HEK293T (cell line): ENCODE data around the gene IGF2BP1.

Experiments
- CTCF ChIA-PET: fragments of 350-600 bp; formaldehyde crosslinking; extraction: SDS; loops from one replicate; lab custom pipeline; 2021; ENCODE audit warnings: antibody characterized with exemption, inconsistent platforms; lab: Yijun Ruan, JAX
- POLR2A ChIA-PET: fragments of 350-600 bp; formaldehyde crosslinking; extraction: SDS; loops from one replicate; lab custom pipeline; 2020; ENCODE audit warnings: antibody characterized with exemption, inconsistent platforms; lab: Yijun Ruan, JAX
- DNase-seq: peaks from one replicate; pipeline ENCODE4 v3.0.0; 2012; ENCODE audit warnings: mixed read lengths; ENCODE audit errors: extremely low spot score
- ARNT ChIP-seq: fragments of 450-650 bp; IDR thresholded peaks from 2 replicates; pipeline ENCODE4 v1.6.1; 2017; ENCODE audit warnings: mild to moderate bottlenecking
- BHLHE40 ChIP-seq: fragments of 450-650 bp; IDR thresholded peaks from 2 replicates; pipeline ENCODE4 v1.6.1; 2016; ENCODE audit warnings: mild to moderate bottlenecking, moderate library complexity, borderline replicate concordance
- CTBP1 ChIP-seq: fragments of 450-650 bp; IDR thresholded peaks from 2 replicates; pipeline ENCODE4 v1.6.1; 2016; ENCODE audit warnings: borderline replicate concordance
- ELF4 ChIP-seq: fragments of 450-650 bp; IDR thresholded peaks from 2 replicates; pipeline ENCODE4 v1.6.1; 2017; ENCODE audit warnings: antibody characterized with exemption
- FOXA1 ChIP-seq: fragments of 450-650 bp; IDR thresholded peaks from 2 replicates; pipeline ENCODE4 v1.6.1; 2016; ENCODE audit warnings: mild to moderate bottlenecking
- FOXK2 ChIP-seq: fragments of 450-650 bp; IDR thresholded peaks from 2 replicates; pipeline ENCODE4 v1.6.1; 2016; ENCODE audit warnings: mild to moderate bottlenecking
- FOXM1 ChIP-seq: fragments of 450-650 bp; IDR thresholded peaks from 2 replicates; pipeline ENCODE4 v1.6.1; 2017; ENCODE audit warnings: mild to moderate bottlenecking, borderline replicate concordance
- HDGF ChIP-seq: fragments of 450-650 bp; IDR thresholded peaks from 2 replicates; pipeline ENCODE4 v1.6.1; 2017; ENCODE audit warnings: antibody characterized with exemption, borderline replicate concordance
- L3MBTL2 ChIP-seq: fragments of 450-650 bp; conservative IDR thresholded peaks from 2 replicates; pipeline ENCODE4 v1.6.1; 2016; ENCODE audit warnings: mild to moderate bottlenecking
- LEF1 ChIP-seq: fragments of 450-650 bp; IDR thresholded peaks from 2 replicates; pipeline ENCODE4 v1.6.1; 2017; ENCODE audit warnings: mild to moderate bottlenecking, borderline replicate concordance
- NFRKB ChIP-seq: fragments of 450-650 bp; IDR thresholded peaks from 2 replicates; pipeline ENCODE4 v1.6.1; 2016; ENCODE audit warnings: mild to moderate bottlenecking, moderate library complexity
- SP1 ChIP-seq: fragments of 450-650 bp; IDR thresholded peaks from 2 replicates; pipeline ENCODE4 v1.6.1; 2017
- SUZ12 ChIP-seq: fragments of 450-650 bp; IDR thresholded peaks from 2 replicates; pipeline ENCODE4 v1.6.1; 2016; ENCODE audit warnings: mild to moderate bottlenecking
- TARDBP ChIP-seq: fragments of 450-650 bp; IDR thresholded peaks from 2 replicates; pipeline ENCODE4 v1.6.1; 2016
- ZNF384 ChIP-seq: fragments of 450-650 bp; IDR thresholded peaks from 2 replicates; pipeline ENCODE4 v1.6.1; 2016
- TF ChIP-seq, protein P1 (sequence below): fragments of 450-650 bp; IDR thresholded peaks from 2 replicates; pipeline ENCODE4 v1.6.1; 2016

The IGF2BP1 gene

GRCh38 chr17:49055181-49055927 is 58.2 kb downstream of the IGF2BP1 start:
- TF ChIP-seq FOXM1 (no peak), HDGF (no peak), FOXK2 (no peak), ZNF384 (no peak), L3MBTL2 (no peak)
- CTCF ChIA-PET = interaction anchor here (0.6 kb wide), 2 partner anchors 193 to 247 kb away, joined by 4 to 5 read pairs; no protein-coding TSS in a partner anchor

GRCh38 chr17:49061524-49061943 is 64.3 kb downstream of the IGF2BP1 start:
- CTCF ChIA-PET = no interaction called here
- POLR2A ChIA-PET = no interaction called here
- no peak for TF ChIP-seq BHLHE40
- no peak for TF ChIP-seq ELF4
- no peak for TF ChIP-seq L3MBTL2
- no peak for TF ChIP-seq FOXM1
- TF ChIP-seq TARDBP = no peak
- TF ChIP-seq LEF1 = no peak
- TF ChIP-seq ZNF384 = no peak
- TF ChIP-seq FOXK2 = no peak
- no peak for TF ChIP-seq CTBP1
- DNase-seq = no peak

More at GRCh38 chr17:49055181-49055927, 58.2 kb downstream of the IGF2BP1 start:
- DNase-seq = no peak
- POLR2A ChIA-PET = interaction anchor here (0.8 kb wide), 1 partner anchor 59 kb away, joined by 3 read pairs; no protein-coding TSS in a partner anchor

DNA sequence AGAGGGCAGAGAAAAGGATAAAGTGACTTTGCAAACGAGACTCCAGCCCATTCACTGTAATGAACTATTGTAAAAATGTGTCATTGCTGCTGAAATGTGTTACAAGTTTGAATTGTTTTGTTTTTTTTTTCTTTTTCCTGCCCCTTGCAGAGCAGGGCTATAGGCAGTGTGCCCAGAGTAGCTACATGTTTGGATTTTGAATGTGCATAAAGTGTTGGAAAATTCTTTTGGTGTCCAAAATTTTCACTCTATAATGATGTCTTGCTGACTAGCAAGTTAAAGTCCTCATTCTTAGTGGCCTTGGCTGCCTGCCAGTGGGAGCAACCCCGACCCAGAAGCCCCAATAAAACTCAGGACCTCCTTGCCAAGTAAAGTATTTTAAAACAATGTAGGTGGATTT is 66.5 kb downstream of the IGF2BP1 start:
- no peak for DNase-seq
- CTCF ChIA-PET = no interaction called here
- TF ChIP-seq, protein P1, sequence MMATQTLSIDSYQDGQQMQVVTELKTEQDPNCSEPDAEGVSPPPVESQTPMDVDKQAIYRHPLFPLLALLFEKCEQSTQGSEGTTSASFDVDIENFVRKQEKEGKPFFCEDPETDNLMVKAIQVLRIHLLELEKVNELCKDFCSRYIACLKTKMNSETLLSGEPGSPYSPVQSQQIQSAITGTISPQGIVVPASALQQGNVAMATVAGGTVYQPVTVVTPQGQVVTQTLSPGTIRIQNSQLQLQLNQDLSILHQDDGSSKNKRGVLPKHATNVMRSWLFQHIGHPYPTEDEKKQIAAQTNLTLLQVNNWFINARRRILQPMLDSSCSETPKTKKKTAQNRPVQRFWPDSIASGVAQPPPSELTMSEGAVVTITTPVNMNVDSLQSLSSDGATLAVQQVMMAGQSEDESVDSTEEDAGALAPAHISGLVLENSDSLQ = no peak
- TF ChIP-seq SP1 = no peak
- no peak for TF ChIP-seq ARNT
- no peak for TF ChIP-seq ELF4
- TF ChIP-seq NFRKB = no peak
- TF ChIP-seq LEF1 = no peak
- no peak for TF ChIP-seq FOXK2
- TF ChIP-seq SUZ12 = no peak
- TF ChIP-seq HDGF = no peak
- TF ChIP-seq CTBP1 = no peak
- no peak for TF ChIP-seq TARDBP
- TF ChIP-seq FOXM1 = no peak
- POLR2A ChIA-PET = no interaction called here

DNA sequence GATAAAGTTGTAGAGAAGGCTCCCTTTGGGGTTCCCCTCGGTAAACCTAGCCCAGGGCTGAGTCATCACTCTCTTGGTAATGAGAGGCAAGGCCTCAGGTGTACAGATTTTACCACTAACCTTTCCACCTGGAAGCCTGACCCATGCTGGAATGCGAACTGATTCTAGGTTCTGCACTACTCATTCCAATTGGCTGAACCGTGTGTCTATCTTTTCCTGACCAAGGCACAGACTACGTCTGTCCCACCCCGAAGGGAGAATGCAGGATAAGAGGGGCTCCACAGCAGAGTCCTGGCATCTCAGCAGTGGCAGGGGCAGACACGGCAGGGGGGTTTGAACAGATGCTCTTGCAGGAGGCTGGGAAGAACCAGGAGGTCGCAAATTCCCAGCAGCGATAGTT is 70.0 kb downstream of the IGF2BP1 start:
- ChIA-PET POLR2A (no interaction called here), CTCF (interaction anchor here (0.7 kb wide), 1 partner anchor 441 kb away, joined by 3 read pairs; no protein-coding TSS in a partner anchor)
- TF ChIP-seq, protein P1 = peak; percentile 82
- TF ChIP-seq ZNF384 = no peak
- no peak for TF ChIP-seq NFRKB
- no peak for TF ChIP-seq LEF1
- no peak for DNase-seq

GRCh38 chr17:49069585-49070273 is 72.5 kb downstream of the IGF2BP1 start:
- CTCF ChIA-PET = no interaction called here
- no peak for DNase-seq
- POLR2A ChIA-PET = no interaction called here
- TF ChIP-seq, protein P1 = no peak
- no peak for TF ChIP-seq LEF1
- no peak for TF ChIP-seq FOXA1
- no peak for TF ChIP-seq L3MBTL2
- TF ChIP-seq HDGF = no peak
- no peak for TF ChIP-seq ARNT
- TF ChIP-seq TARDBP = no peak
- no peak for TF ChIP-seq ZNF384
- no peak for TF ChIP-seq SP1
- no peak for TF ChIP-seq CTBP1
- no peak for TF ChIP-seq ELF4
- TF ChIP-seq BHLHE40 = no peak

- ChIA-PET POLR2A (no interaction called here), CTCF (interaction anchor here (0.6 kb wide), 1 partner anchor 283 kb away, joined by 4 read pairs; no protein-coding TSS in a partner anchor)
- DNase-seq = no peak
- no peak for TF ChIP-seq HDGF
- no peak for TF ChIP-seq TARDBP
- TF ChIP-seq CTBP1 = no peak
- no peak for TF ChIP-seq FOXA1
- no peak for TF ChIP-seq BHLHE40
- TF ChIP-seq, protein P1 = no peak
- no peak for TF ChIP-seq ELF4
- TF ChIP-seq NFRKB = no peak
- no peak for TF ChIP-seq FOXK2
- no peak for TF ChIP-seq SUZ12
- no peak for TF ChIP-seq ZNF384
- no peak for TF ChIP-seq SP1
- no peak for TF ChIP-seq FOXM1
- TF ChIP-seq L3MBTL2 = no peak
- no peak for TF ChIP-seq ARNT
Observed at GRCh38 chr17:49071106-49071505, 73.9 kb downstream of the IGF2BP1 start.
